ENCODE results near the gene ATP2C1.
"Not testable (repeated sequence)": the region's sequence is repeated elsewhere in the genome, so short reads cannot be mapped to it uniquely, and the experiment has no call there.

ATP2C1 gene

DNA sequence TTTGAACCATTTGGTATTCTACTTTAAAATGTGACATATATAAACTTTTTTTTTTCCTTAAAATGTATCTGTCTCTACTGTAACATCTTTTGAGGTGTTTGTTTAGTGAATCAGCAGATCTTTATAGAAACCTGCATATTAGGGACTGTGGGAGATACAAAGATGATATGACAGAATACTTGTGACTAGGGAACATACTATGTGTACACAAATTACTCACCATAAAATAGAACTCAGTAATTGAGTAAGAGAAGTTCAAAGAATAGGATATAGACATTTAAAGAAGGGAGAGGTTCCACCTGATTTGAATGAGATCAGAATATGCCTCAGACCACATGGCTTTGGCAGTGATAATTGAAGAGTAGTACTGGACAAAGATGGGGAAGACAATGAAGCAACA, 47.9 kb downstream of the ATP2C1 start:
- no peak for DNase-seq

DNA sequence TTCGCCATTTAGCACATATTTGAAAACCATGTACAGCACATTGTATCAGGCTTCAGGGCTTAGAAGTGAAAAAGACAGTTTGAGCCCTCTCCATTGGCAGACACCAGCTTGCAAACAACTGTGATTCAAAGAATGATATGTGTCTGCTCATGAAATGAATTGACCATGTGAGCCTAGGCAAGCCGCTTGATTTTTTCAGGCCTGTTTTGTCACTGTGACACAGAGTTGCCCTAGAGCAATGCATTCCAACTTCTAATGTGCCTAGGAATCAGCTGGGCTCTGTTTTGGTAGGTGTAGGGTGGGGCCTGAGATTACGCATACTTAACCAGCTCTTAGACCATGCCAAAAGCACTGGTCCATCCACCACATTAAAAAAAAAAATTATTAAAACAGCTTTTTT, 53.0 kb downstream of the ATP2C1 start:
- no peak for DNase-seq

DNA sequence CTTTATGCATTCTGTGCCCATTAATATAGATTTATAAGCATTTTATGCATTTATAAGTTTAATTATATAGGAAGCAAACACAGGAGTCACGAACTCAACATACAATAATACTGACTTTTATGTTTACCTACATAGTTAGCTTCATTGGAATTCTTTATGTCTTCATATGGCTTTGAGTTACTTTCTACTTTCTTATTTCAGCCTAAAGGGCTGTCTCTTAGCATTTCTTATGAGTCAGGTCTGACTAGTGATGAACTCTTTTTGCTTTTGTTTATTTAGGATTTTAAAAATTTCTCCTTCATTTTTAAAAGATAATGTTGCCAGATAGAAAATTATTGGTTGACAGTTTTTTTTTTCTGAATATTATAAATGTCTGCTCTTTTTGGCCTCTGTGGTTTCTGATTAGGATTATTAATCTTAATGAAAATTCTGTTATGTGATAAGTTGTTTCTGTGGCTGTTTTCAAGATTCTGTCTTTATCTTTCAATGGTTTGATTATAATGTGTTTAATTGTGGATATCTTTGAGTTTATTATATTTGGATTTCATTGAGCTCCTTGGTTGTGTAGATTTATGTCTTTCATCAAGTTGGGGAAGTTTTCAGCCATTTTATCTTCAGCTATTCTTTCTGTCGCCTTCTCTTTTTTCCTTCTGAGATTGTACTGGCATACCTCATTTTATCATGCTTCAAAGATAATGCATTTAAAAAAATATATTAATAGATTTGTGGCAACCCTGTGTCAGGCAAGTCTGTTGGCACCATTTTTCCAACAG, 54.3 kb downstream of the ATP2C1 start:
- DNase-seq, result no peak

DNA sequence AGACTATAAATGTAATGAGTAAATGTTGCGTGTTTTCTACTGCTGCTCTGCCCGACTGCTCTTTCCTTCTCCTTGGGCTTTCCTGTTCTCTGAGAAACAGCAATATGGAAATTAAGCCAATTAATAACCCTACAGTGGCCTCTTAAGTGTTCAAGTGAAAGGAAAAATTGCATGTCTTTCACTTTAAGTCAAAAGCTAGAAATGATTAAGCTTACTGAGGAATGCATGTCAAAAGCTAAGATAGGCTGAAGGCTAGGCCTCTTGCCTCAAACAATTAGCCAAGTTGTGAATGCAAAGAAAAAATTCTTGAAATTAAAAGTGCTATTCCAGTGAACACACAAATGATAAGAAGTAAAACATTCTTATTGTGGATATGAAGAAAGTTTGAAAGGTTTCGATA, 55.0 kb downstream of the ATP2C1 start:
- DNase-seq, result no peak

GRCh38 chr3:130950124-130950523, 56.2 kb downstream of the ATP2C1 start:
- DNase-seq, result no peak

DNA sequence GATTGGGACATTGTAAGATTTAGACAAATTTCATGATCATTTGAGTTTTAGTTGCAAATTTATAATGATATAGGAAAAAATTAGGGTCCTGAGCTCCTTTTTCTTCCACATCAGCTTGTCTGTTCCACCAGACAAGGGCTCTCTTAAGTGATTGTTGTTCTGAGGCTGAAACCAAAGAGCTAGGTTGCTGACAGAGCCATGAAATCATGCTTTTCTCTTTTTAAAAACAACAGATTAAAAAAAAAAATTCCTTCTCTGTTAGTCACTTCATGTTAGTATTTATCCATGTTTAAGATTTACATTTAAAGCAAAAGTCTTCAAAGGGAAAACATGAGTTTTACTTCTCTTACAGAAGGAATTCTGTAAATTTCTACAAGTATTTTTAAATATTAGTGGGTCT, 56.8 kb downstream of the ATP2C1 start:
- DNase-seq, result no peak

DNA sequence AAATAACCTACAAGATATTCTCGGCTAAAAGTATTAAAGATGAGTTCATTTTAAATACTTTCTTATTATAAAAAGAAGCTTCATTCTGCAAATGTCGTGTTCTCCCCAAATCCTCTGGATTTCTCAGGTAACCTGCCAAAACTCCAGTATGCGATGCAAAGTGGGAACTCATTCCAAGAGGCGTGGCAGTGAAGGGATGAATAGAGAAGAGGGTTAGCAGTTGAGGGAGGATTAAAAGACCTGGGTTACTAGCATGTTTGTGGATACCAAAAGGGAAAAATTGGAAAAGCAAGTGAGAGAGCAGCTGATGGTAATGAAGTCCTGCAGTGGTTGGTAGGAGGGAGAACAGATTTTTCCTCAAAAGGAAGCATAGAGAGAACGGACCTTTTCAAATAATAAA, 61.6 kb downstream of the ATP2C1 start:
- DNase-seq, result no peak

DNA sequence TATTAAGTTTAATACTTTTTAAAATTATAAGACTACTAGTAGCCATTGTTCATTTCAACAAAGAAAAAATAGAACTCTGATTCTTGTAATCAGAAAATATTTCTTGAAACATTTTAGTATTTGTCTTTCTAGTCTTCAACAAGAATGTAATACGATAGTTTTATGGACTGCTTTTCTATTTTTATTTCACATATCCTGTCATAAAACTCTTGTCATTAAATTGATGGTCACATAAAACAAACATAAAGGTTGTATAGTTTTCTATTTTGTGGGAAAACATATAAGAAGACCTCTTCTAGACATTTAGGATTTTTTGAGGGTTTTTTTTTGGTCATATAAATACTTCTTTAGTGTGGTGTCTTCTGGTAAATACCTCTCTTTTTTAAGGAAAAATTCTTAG, 62.4 kb downstream of the ATP2C1 start:
- no peak for DNase-seq

- DNase-seq, result no peak
These were observed 62.8 kb downstream of the ATP2C1 start for GRCh38 chr3:130956721-130957120.

DNA sequence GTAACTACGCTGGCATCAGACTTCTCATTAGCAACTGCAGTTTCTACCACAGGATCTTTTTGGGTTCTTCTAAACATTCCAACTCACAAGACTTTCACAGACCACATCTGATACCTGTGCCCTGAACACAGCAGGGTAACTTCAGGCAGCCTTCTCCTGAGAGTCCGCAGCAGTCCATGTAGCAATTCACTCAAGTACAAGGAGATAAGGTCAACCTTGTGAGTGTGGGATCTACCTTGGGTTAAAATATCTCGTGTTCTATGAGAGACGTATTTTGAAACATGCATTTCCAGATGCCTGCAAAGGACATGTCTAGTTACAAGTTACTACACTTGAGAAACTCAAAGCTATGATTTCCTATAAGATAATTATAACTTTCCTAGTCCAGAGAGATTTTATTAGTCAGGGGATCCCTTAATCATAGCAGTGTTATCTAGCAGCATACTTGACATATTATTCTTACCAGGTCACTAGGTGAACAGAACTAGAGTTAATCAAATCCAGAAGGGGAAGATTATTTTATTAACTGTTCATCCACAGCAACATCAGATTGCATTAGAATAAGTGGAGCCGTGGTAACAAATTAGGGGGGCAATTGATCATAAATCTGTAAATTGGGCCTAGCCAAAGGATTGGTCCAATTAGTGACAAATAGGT, 66.4 kb downstream of the ATP2C1 start:
- DNase-seq, result no peak

DNA sequence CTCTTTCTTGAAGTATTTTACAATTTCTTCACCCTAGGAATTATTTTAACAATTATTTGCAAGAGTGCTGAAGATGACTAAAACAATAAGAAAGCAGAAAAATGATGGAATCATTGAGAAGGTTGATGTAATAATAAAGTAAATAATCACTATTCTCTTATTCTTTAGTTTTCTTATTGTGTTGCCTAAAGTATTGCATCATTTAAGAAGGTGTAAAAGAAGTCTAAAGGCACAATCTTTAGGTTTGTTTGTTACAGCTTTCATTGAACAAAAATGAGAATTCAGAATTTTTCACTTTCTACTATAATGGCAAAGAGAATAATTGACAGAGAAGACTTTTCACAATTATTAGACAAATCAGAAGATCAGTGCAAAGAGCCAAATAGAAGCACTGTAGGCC, 67.6 kb downstream of the ATP2C1 start:
- no peak for DNase-seq

GRCh38 chr3:130963444-130963843, 69.6 kb downstream of the ATP2C1 start:
- no peak for DNase-seq

DNA sequence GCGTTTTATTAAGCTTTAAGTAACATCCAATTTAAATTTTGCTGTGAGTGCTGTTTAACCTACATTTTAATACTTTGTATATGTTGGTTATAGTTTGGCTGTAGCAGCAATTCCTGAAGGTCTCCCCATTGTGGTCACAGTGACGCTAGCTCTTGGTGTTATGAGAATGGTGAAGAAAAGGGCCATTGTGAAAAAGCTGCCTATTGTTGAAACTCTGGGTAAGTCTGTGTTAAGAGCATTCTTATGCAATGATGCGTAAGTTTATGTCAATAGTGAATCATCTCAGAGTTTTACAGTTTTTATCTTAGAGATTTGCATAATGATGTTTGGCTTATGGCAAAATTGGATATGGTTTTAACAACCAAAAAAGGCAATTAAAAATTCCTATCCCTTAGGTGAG, 70.0 kb downstream of the ATP2C1 start:
- no peak for DNase-seq

DNA sequence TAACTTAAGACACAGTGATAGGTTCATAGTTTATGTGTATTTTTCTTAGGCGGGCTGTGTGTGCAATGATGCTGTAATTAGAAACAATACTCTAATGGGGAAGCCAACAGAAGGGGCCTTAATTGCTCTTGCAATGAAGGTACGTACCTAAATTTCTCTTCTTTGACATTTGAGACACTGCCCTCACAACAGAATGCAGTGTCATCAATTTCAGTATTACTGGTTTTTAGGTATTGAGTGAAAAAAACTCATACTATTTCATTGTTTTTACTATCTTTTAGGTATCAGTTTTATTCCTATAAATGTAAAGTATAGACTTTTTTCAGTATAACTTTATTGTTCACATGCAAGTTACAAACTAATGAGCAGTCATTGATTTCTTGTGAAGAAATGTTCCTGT, 73.4 kb downstream of the ATP2C1 start:
- no peak for DNase-seq

DNA sequence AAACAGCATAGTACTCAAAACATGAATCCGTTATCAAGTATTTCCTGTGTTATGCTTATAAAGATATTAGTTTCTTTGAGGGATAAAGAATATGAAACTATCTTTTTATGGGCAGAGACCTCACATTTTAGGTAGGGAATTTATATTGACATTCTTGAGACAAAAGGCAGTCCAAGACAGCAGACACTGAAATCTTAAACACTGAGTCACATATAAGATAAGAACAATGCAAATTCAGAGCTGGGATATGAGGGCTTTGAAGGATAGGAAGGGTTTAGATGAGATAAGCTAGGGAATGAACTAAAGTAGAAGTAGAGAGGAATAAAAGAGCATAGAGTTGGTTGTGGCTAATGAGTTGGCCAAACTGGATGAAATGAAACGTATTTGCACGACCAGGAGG, 74.3 kb downstream of the ATP2C1 start:
- no peak for DNase-seq

GRCh38 chr3:130969621-130970020, 75.7 kb downstream of the ATP2C1 start:
- DNase-seq, result no peak

- DNase-seq, result no peak
These were observed 77.3 kb downstream of the ATP2C1 start for GRCh38 chr3:130971208-130971607.

- not testable (repeated sequence) for DNase-seq
These were observed 78.7 kb downstream of the ATP2C1 start for GRCh38 chr3:130972592-130972991.

- no peak for DNase-seq
These were observed 79.5 kb downstream of the ATP2C1 start for GRCh38 chr3:130973406-130973805.

GRCh38 chr3:130974201-130974600, 80.3 kb downstream of the ATP2C1 start:
- no peak for DNase-seq

- no peak for DNase-seq
These were observed 81.4 kb downstream of the ATP2C1 start for GRCh38 chr3:130975251-130975650.

DNA sequence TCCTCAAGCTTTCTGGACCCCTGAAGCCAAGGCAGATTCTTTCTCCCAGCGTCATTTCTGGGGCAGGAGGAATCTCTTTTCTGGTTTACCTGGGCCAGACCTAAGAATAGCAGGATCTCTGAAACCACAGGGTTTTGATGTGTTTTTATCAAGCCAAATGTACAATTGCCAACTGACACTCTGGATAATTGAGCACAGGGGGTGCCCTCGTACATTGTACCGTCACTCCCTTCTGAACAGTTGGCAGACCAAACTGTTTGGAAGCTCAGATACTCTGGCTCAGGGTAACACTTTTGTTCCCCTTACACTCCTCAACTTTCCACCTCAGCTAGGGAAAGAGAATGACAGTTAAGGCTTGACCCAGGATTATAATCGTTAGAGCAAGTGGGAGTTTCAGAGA, 82.8 kb downstream of the ATP2C1 start:
- DNase-seq, result no peak

DNA sequence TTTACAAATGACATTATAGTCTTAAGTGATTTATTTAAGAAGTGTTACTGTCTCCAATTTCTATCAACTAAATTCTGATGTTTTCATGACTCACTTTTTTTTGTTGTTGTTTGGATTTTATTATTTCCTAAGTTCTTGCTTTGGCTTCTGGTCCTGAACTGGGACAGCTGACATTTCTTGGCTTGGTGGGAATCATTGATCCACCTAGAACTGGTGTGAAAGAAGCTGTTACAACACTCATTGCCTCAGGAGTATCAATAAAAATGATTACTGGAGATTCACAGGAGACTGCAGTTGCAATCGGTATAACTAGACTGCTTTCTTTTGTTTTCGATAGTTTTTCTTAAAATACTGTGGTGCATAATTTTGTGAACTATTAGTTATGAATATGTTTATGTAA, 85.2 kb downstream of the ATP2C1 start:
- DNase-seq, result no peak

- DNase-seq, result no peak
These were observed 87.6 kb downstream of the ATP2C1 start for GRCh38 chr3:130981469-130981868.

DNA sequence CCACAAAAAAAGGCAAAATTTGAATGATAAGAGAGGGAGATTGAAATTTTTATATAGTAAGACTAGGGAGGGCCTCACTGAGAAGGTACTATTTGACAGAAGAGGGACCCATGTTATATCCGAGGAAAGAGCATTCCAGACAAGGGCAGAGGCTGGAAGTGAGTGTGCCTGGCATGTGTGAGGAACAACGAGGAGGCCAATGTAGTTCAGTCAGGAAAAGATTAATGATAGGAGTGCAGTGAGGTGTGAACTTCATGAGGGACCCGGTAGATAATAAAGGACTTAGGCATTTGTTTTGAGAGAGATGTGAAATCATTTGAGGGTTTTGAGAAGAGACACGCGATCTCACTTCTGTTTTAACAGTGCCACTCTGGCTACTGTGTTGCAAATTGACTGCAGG, 96.4 kb downstream of the ATP2C1 start:
- DNase-seq, result no peak
